ENCODE data around the gene CD4.
"Not testable (repeated sequence)": the region's sequence is repeated elsewhere in the genome, so short reads cannot be mapped to it uniquely, and the experiment has no call there.

The CD4 gene

DNA sequence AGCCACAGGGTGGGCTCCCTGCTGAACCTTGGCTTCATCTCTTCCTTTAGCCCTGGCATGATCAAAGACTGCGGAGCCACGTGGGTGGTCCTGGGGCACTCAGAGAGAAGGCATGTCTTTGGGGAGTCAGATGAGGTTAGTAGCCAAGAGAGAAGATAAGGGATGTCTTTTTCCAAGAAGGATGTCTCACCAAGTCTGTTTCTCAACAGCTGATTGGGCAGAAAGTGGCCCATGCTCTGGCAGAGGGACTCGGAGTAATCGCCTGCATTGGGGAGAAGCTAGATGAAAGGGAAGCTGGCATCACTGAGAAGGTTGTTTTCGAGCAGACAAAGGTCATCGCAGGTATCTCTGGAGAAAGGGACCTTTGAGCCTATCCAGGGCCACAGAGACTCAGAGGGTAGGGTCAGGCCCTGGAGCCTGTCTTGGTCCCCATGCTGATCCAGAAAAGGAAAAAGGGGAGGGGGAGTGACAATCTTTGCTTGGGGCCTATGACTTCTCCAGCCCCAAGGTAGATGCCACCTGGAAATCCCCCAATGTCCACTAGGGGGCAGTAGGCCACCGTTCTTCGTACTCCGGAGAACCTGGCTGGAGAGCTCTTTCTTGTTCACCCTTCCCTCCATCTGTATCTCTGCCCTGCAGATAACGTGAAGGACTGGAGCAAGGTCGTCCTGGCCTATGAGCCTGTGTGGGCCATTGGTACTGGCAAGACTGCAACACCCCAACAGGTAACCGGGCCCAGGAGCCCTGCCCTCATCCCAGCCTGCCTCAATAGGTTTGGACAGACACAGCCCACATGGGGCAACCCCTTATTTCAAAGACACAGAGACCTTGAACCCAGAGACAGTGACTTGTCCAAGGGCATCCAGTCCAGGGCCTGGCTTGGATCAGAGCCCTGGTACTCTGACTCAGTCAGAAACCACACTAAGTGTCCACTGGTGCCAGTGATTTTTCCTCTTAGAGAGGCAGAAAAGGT lies 80.0 kb downstream of the CD4 start:
- peak; percentile 62 for DNase-seq

DNA sequence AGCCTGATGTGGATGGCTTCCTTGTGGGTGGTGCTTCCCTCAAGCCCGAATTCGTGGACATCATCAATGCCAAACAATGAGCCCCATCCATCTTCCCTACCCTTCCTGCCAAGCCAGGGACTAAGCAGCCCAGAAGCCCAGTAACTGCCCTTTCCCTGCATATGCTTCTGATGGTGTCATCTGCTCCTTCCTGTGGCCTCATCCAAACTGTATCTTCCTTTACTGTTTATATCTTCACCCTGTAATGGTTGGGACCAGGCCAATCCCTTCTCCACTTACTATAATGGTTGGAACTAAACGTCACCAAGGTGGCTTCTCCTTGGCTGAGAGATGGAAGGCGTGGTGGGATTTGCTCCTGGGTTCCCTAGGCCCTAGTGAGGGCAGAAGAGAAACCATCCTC lies 81.0 kb downstream of the CD4 start:
- not testable (repeated sequence) for DNase-seq
